Dendritic cell treated with granulocyte-macrophage colony-stimulating factor and Interleukin-4, amounts not matched to agents 40 ng/mL and 50 ng/mL, for 4 days (primary cell): ENCODE results near the gene ZNF526.
"Not testable (repeated sequence)": the region's sequence is repeated elsewhere in the genome, so short reads cannot be mapped to it uniquely, and the experiment has no call there.

ENCODE experiments used
- H3K27ac Mint-ChIP-seq: one replicate; pipeline ENCODE4 v1.8.0; 2022; ENCODE audit warnings: mild to moderate bottlenecking, mixed read lengths
- H3K27me3 Mint-ChIP-seq: one replicate; pipeline ENCODE4 v1.8.0; 2022; ENCODE audit warnings: mild to moderate bottlenecking, mixed read lengths
- H3K36me3 Mint-ChIP-seq: one replicate; pipeline ENCODE4 v1.8.0; 2022; ENCODE audit warnings: low read depth, mixed read lengths
- H3K4me1 Mint-ChIP-seq: one replicate; pipeline ENCODE4 v1.8.0; 2022; ENCODE audit warnings: low read depth, mixed read lengths
- H3K4me3 Mint-ChIP-seq: one replicate; pipeline ENCODE4 v1.8.0; 2022; ENCODE audit warnings: mild to moderate bottlenecking, moderate library complexity, mixed read lengths
- H3K9me3 Mint-ChIP-seq: one replicate; pipeline ENCODE4 v1.8.0; 2022; ENCODE audit warnings: mixed read lengths
- intact Hi-C: fragments of 100-400 bp; cut with micrococcal nuclease; formaldehyde crosslinking; loops from one replicate; pipeline ENCODE4 v1.15.0; 2022

Gene ZNF526

DNA sequence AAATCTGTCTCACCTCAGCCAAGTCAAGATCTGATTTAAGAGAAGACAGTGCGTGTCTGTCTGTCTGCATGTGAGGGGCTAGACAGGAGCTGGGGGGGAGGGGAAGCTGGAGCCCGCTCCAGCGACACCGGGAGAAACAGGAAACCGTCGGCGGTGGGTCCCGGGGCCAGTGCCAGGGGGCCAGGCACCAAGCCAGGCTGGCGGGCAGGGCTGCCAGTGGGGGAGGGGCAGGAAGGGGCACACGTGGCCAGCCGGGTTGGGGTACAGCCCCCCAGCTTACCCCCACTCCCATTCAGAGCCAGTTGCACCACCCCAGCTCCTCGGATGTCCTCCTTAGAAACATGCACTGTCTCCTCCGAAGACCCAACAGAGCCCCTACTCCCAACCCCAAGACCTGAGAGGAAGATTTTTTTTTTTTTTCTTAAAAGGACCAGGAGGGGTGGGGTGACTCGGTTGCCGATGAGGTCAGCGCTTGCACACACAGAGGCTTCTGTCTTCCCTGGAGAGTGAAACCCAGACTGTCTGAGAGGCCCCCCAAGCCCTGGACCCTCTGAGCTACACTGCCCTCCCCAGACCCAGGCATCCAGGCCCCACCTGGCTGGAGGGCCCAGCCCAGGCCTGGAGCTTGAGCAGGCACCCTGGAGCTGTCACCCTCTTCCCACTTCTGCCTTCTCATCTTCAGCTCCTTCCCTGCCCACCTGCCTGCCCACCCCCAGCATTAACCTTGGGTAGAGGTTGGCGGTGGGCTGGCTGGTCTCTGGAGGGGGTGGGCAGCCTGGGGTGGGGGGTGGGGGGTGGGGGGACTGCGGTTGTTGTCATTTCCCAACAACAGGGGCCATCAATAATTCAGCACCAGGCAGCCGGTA is 30.8 kb downstream of the ZNF526 start:
- peak overlapping the region; percentile 51 for H3K27ac Mint-ChIP-seq

GRCh38 chr19:42251572-42252358 is 31.7 kb downstream of the ZNF526 start:
- Mint-ChIP-seq H3K27me3 (peaks cover 6% of the 10 kb centered on the region), H3K36me3 (peaks cover 52% of the 10 kb centered on the region), H3K4me3 (peak overlapping the region; percentile 14), H3K9me3 (no peaks in the 10 kb centered on the region), H3K27ac (peak overlapping the region; percentile 88), H3K4me1 (peaks cover 63% of the 10 kb centered on the region)
- intact Hi-C loops, result no loop called here

More for the DNA sequence above, 30.8 kb downstream of the ZNF526 start:
- H3K27me3 Mint-ChIP-seq, result no peaks in the 10 kb centered on the region
- intact Hi-C loops, result no loop called here
- H3K36me3 Mint-ChIP-seq, result peaks cover 55% of the 10 kb centered on the region
- H3K4me3 Mint-ChIP-seq, result peak overlapping the region; percentile 35
- H3K9me3 Mint-ChIP-seq, result no peaks in the 10 kb centered on the region
- peaks cover 62% of the 10 kb centered on the region for H3K4me1 Mint-ChIP-seq

DNA sequence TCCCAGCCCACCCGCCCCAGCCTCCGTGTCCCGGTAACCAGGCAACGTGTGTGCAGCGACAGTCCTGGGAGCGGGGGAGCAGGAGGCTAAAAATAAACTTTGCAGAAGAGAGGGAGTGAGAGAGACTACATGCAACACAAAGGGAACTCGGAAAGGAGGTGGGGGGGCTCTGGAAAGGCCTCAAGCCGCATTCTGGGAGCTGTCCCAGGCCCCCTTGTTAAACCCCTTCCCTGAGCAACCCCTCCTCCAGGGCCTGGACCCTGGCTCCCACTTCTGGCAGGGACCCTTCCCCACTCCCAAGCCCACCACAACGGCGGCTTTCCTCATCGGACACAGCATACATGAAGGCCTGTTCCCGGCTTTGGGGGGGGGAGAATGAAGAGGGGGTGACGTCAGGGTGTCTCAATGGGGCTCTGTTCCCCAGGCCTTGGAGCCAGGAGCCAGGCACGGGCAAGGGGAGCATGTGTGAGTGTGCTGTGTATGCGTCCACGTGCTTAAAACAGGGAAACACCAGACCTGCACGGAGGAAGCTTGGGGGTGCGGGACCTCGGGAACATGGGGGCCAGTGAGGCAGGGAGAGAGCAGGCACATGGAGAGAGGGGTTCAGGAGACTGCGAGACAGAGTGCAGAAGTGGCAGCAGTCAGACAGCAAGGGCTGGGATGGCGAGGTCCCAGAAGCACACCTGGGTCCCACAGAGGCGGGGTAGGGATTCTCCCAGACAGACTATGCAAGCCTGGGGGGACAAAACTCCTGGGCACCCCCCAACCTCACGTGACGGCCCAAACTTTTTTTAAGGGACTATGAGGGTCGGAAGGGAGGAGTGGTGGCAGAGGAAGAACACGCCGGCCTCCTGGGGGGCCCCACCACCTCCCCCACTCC is 32.5 kb downstream of the ZNF526 start:
- Mint-ChIP-seq H3K27me3 (peaks cover 11% of the 10 kb centered on the region), H3K36me3 (peaks cover 46% of the 10 kb centered on the region), H3K27ac (peak overlapping the region; percentile 88), H3K4me1 (peaks cover 60% of the 10 kb centered on the region), H3K4me3 (peak overlapping the region; percentile 86), H3K9me3 (no peaks in the 10 kb centered on the region)
- intact Hi-C loops, result no loop called here

GRCh38 chr19:42253245-42254088 is 33.4 kb downstream of the ZNF526 start:
- Mint-ChIP-seq H3K27ac (peak overlapping the region; percentile 88), H3K4me1 (peaks cover 59% of the 10 kb centered on the region), H3K9me3 (no peaks in the 10 kb centered on the region), H3K27me3 (peaks cover 19% of the 10 kb centered on the region), H3K36me3 (peaks cover 42% of the 10 kb centered on the region), H3K4me3 (peak overlapping the region; percentile 88)
- intact Hi-C loops, result no loop called here

DNA sequence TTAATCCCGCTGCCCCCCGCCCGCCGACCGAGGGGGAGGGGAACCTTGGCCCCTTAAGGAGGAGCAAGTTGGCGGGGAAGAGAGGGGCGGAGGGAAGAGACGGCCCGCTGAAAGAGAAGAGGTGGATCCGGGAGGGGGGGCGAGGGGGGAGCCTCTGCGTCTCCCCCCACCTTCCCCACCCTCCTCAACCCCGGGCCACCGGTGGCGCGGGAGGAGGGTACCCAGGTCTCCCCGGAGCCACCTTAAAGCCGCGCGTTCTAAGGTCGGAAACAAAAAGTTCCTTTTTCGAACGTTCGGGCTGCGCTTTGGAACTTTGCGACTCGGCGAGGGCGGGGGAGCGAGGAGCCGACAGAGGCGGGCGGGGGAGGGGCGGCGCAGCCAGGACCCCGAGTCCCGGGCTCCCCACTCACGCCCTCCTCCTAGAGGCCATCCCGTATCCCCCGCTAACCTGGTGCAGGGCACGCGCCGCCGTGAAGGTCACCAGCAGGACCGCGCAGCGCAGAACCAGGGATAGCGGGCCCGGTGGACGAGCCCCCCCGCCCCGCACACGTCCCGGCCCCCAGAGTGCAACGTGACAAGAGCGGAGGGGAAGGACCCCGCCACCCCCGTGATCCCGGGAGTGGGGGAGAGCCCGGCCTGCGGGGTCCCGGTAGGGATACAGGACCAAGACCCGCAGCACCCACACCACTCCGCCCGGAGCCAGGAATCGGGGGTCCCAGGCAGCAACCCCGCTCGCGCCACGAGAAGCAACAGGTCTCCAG is 34.2 kb downstream of the ZNF526 start:
- peak overlapping the region; percentile 88 for H3K4me3 Mint-ChIP-seq
- H3K36me3 Mint-ChIP-seq, result peaks cover 34% of the 10 kb centered on the region
- intact Hi-C loops, result no loop called here
- H3K27ac Mint-ChIP-seq, result peak overlapping the region; percentile 88
- no peaks in the 10 kb centered on the region for H3K9me3 Mint-ChIP-seq
- H3K27me3 Mint-ChIP-seq, result peaks cover 20% of the 10 kb centered on the region
- H3K4me1 Mint-ChIP-seq, result peaks cover 51% of the 10 kb centered on the region

- Mint-ChIP-seq H3K27ac (peak within 1 kb of the TSS; percentile 88), H3K4me1 (peaks cover 48% of the 10 kb centered on the region), H3K27me3 (peaks cover 20% of the 10 kb centered on the region), H3K9me3 (no peaks in the 10 kb centered on the region), H3K36me3 (peaks cover 26% of the 10 kb centered on the region), H3K4me3 (peak within 1 kb of the TSS; percentile 88)
- intact Hi-C loops, result loop anchor here (1.0 kb wide), 1 partner anchor 28 kb away; no protein-coding TSS in a partner anchor
These were observed 35.0 kb downstream of the ZNF526 start, which contains the start of gene ERF for GRCh38 chr19:42254850-42255765. Gene ERF, minus strand, starts transcription at chr19:42255128. Its CDS starts 129 bp downstream, at chr19:42254999.

GRCh38 chr19:42255766-42256745 is 35.9 kb downstream of the ZNF526 start:
- Mint-ChIP-seq H3K9me3 (no peaks in the 10 kb centered on the region), H3K27me3 (peaks cover 20% of the 10 kb centered on the region), H3K36me3 (peaks cover 19% of the 10 kb centered on the region), H3K27ac (peak overlapping the region; percentile 88), H3K4me1 (peaks cover 38% of the 10 kb centered on the region), H3K4me3 (peak overlapping the region; percentile 88)
- intact Hi-C loops, result loop anchor here (1.0 kb wide), 2 partner anchors 12 to 27 kb away; no protein-coding TSS in a partner anchor

DNA sequence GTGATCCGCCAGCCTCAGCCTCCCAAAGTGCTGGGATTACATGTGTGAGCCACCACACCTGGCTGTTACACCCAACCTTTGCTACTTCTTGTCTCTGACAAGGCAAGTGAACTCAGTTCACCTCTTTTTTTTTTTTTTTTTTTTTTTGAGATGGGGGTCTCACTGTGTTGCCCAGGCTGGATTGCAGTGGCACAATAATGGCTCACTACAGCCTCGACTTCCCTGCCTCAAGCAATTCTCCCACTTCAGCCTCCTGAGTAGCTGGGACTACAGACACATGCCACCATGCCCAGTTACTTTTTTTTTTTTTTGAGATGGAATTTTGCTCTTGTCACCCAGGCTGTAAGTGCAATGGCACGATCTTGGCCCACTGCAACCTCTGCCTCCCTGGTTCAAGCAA is 37.7 kb downstream of the ZNF526 start:
- intact Hi-C loops, result not testable (repeated sequence)

GRCh38 chr19:42261763-42262162 is 41.7 kb downstream of the ZNF526 start:
- Mint-ChIP-seq H3K27ac (no peak overlapping the region), H3K27me3 (peaks cover 23% of the 10 kb centered on the region), H3K36me3 (no peaks in the 10 kb centered on the region), H3K9me3 (no peaks in the 10 kb centered on the region), H3K4me3 (no peak overlapping the region), H3K4me1 (peaks cover 12% of the 10 kb centered on the region)
- intact Hi-C loops, result no loop called here

More for the DNA sequence above, 37.7 kb downstream of the ZNF526 start:
- H3K27ac Mint-ChIP-seq, H3K9me3 Mint-ChIP-seq, H3K4me3 Mint-ChIP-seq: not testable (repeated sequence)
- H3K36me3 Mint-ChIP-seq, result peaks cover 14% of the 10 kb centered on the region
- H3K27me3 Mint-ChIP-seq, result peaks cover 29% of the 10 kb centered on the region
- peaks cover 30% of the 10 kb centered on the region for H3K4me1 Mint-ChIP-seq

GRCh38 chr19:42266105-42266504 is 46.0 kb downstream of the ZNF526 start:
- intact Hi-C loops, H3K27me3 Mint-ChIP-seq, H3K27ac Mint-ChIP-seq, H3K9me3 Mint-ChIP-seq, H3K4me3 Mint-ChIP-seq, H3K36me3 Mint-ChIP-seq: not testable (repeated sequence)
- H3K4me1 Mint-ChIP-seq, result peaks cover 29% of the 10 kb centered on the region
